ENCODE measurements around the gene GDPD5. TPM values are rescaled to one million over a fixed set of nuclear protein-coding genes. Genes with fewer than 3 reads are reported as not detected.
A peak's percentile ranks its signal among the peaks of the same experiment; 100 is the strongest.

GDPD5 gene
- total RNA-seq, 2 experiments from 2014 or later, result 26.5 to 32.0 TPM

DNA sequence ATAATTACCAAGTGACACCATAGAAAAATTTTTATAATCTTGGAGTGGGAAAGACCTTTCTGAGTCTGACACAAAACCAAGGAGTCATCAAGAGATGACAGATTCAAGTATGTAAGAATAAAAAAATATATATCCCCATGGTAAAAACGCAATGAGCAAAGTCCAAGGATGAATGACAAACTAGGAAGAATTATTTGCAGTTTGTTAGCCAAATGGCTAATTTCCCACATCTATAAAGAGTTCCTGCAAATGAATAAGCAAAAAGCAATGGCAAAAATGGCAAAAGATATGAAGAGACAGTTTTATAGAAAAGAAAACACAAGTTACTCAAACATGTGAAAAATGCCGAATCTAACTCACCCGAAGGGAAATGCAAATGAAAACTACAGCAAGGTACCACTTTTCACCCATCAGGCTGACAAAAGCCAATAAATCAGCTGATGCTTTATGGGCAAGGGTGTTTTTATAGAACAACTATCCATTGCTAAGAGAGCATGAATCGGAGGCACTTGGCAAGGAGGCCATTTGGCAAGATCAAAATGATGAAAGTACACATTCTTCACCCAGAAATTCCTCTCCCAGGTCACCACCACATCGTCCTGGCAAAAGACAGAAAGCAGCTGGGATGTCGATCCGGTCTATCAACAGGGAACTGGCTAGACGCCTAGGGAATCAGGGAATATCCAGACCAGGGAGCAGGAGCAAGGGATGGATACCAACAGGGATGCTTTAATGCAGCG, 71.7 kb downstream of the GDPD5 start:
- H3K27ac Mint-ChIP-seq, result no peak overlapping the region
- POLR2A ChIA-PET, result no interaction called here
- no peak overlapping the region for H3K4me3 Mint-ChIP-seq
- H3K27me3 Mint-ChIP-seq, result no peaks in the 10 kb centered on the region
- no peak for DNase-seq
- no peaks in the 10 kb centered on the region for H3K9me3 Mint-ChIP-seq
- intact Hi-C loops (cut with micrococcal nuclease), result no loop called here
- H3K4me1 Mint-ChIP-seq (ENCODE audit: low read depth), result no peaks in the 10 kb centered on the region
- CTCF ChIA-PET, result interaction anchor here (1.1 to 1.9 kb wide), 3 partner anchors 9 to 69 kb away, joined by 3 to 5 read pairs (median 4); no protein-coding TSS in a partner anchor
- H3K36me3 Mint-ChIP-seq, result peaks cover 5% of the 10 kb centered on the region

DNA sequence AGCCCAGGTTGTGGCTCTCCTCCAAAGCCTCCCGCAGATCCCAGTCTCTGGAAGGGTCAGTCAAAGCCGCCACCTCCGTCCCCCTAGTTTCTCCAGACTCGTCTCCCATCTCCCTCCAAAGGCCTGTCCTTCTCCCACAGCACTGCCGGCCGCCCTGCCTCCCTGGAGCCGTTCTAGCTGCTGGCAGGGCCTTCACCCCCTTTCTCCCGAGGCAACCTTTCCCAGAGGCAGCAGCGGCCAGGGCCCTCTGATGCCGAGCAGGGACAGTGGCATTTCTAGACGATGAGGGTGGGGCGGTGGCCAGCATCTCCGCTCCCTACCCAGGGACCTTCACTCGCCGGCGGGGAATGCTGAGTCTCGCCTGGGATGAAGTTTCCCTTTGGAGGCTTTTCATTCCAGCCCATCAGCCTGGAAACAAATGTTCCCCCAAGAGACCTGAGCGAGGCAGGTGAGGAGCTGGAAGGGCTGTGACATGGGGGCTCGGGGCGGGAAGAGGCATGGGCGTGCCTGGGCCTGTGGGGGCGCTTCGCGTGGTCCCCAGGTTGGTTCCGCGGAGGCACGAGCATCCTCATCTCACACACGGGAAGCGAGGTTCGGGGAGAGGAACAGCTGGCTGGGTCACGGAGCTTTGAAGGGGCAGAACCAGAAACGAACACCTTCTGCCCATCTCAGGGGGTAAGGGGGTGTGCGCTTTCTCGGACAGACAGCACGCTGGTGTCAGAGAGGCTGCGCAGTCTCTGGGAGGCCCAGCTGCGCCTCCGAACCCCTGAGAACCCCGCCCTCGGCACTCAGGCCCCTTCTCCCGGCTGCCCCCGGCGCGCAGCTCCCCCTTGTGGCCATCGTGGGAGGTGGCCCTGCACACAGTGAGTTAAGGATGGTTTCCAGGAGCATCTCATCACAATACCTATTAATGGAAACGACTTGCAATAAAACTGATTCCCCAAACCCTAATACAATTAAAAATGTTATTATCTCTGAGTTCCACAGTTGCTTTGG, 74.6 kb downstream of the GDPD5 start:
- POLR2A ChIA-PET, result no interaction called here
- Mint-ChIP-seq H3K36me3 (peaks cover 5% of the 10 kb centered on the region), H3K27ac (no peak overlapping the region), H3K4me3 (no peak overlapping the region), H3K9me3 (no peaks in the 10 kb centered on the region), H3K4me1 (ENCODE audit: low read depth) (no peaks in the 10 kb centered on the region), H3K27me3 (no peaks in the 10 kb centered on the region)
- DNase-seq, result peak; percentile 59
- intact Hi-C loops (cut with micrococcal nuclease), result no loop called here
- CTCF ChIA-PET, result interaction anchor here (0.5 to 3.1 kb wide), 16 partner anchors 10 to 110 kb away, joined by 3 to 31 read pairs (median 4); partner anchors contain the start of gene GDPD5

DNA sequence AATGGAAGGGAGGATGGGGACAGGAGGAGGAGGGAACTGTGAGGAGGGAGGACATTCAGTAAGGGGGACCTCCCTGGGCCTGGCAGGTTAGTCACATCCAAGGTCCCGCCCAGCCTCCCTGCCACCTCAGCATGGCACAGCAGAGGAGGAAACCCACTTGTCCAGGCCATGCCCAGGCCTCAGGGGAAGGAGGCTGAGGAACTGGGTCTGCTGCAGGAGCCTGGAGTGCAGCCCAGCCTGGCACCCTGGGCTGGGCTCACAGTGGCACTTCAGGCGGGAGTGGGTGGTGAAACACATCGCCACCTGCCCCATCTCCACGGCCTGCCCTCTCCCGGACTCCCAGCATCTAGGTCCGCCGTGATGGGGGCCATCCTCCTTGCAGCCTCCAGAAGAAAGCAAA, 75.5 kb downstream of the GDPD5 start:
- POLR2A ChIA-PET, result no interaction called here
- Mint-ChIP-seq H3K27ac (no peak overlapping the region), H3K9me3 (no peaks in the 10 kb centered on the region), H3K4me1 (ENCODE audit: low read depth) (no peaks in the 10 kb centered on the region), H3K4me3 (no peak overlapping the region), H3K36me3 (peaks cover 5% of the 10 kb centered on the region), H3K27me3 (no peaks in the 10 kb centered on the region)
- CTCF ChIA-PET, result interaction anchor here (1.2 to 3.1 kb wide), 7 partner anchors 9 to 111 kb away, joined by 3 to 31 read pairs (median 4); no protein-coding TSS in a partner anchor
- intact Hi-C loops (cut with micrococcal nuclease), result no loop called here
- no peak for DNase-seq

DNA sequence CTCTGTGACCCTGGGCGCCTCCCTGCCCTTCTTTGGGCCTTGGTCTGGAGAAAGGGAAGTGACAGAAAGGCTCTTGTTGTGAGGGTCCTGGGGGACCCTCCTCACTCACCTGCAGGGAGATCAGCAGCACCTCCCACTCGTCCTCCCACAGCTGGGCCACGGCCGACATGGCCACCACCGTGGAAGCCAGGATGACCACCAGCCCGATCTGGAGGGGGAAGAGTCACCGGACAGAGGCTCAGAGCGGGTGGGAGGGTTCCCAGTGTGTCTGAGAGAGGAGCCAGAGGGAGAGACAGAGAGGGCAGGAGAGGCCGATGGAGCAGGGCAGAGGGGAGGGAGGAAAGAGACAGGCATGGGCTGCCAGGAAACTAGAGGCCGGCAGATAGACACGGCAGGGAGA, 76.0 kb downstream of the GDPD5 start:
- Mint-ChIP-seq H3K4me3 (no peak overlapping the region), H3K36me3 (peaks cover 5% of the 10 kb centered on the region), H3K9me3 (no peaks in the 10 kb centered on the region), H3K4me1 (ENCODE audit: low read depth) (no peaks in the 10 kb centered on the region), H3K27ac (no peak overlapping the region), H3K27me3 (no peaks in the 10 kb centered on the region)
- intact Hi-C loops (cut with micrococcal nuclease), result loop anchor here (5.0 kb wide), 1 partner anchor 62 kb away; no protein-coding TSS in a partner anchor
- POLR2A ChIA-PET, result no interaction called here
- CTCF ChIA-PET, result interaction anchor here (1.3 to 2.8 kb wide), 3 partner anchors 8 to 100 kb away, joined by 3 to 13 read pairs (median 4); no protein-coding TSS in a partner anchor
- no peak for DNase-seq

DNA sequence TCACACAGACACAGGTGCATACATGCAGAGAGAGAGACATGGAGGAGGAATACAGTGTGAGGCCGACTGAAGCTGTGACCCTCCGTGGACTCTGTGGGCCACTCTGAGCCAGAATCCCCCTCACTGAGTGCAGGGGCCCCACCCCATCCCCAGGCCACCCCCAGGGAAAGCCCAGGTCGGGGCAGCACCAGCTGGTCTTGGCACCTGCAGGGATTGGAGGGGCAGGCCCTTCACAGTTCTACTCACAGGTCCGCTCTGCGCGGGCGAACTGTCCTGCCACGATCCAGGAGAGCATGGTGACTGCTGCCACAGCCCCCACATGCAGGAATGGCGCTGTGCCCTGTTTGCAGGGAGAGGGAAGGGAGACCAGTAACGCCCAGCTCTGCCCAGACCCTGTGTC, 76.5 kb downstream of the GDPD5 start:
- Mint-ChIP-seq H3K4me1 (ENCODE audit: low read depth) (no peaks in the 10 kb centered on the region), H3K9me3 (no peaks in the 10 kb centered on the region), H3K27me3 (no peaks in the 10 kb centered on the region), H3K27ac (no peak overlapping the region), H3K36me3 (peaks cover 5% of the 10 kb centered on the region), H3K4me3 (no peak overlapping the region)
- ChIA-PET POLR2A (no interaction called here), CTCF (interaction anchor here (1.3 to 1.4 kb wide), 2 partner anchors 80 to 100 kb away, joined by 3 to 4 read pairs; no protein-coding TSS in a partner anchor)
- no peak for DNase-seq
- intact Hi-C loops (cut with micrococcal nuclease), result loop anchor here (5.0 kb wide), 1 partner anchor 62 kb away; no protein-coding TSS in a partner anchor

DNA sequence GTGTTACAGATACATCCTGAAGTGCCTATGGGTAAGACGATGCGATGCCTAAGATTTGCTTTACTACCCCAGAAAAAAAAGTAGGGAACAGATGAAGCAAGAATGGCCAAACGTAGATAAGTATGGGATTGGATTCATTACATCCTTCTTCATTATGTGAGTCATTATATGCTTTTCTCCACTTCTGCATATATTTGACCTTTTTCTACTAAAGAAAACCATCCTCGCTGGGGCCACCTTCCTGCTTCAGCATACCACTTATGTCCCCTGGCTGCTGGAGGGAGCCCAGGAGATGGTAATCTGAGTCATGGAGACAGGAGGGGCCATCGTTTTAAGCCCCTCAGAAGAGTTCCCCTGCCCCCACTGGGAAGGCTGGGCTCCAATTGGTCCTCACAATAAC, 78.3 kb downstream of the GDPD5 start:
- Mint-ChIP-seq H3K27ac (no peak overlapping the region), H3K4me3 (no peak overlapping the region), H3K4me1 (ENCODE audit: low read depth) (no peaks in the 10 kb centered on the region), H3K36me3 (peaks cover 3% of the 10 kb centered on the region), H3K9me3 (no peaks in the 10 kb centered on the region), H3K27me3 (no peaks in the 10 kb centered on the region)
- no peak for DNase-seq
- intact Hi-C loops (cut with micrococcal nuclease), result loop anchor here (5.0 kb wide), 1 partner anchor 60 kb away; no protein-coding TSS in a partner anchor
- POLR2A ChIA-PET, result no interaction called here
- CTCF ChIA-PET, result interaction anchor here (5.0 kb wide), 1 partner anchor 83 kb away, joined by 171 read pairs; no protein-coding TSS in a partner anchor

DNA sequence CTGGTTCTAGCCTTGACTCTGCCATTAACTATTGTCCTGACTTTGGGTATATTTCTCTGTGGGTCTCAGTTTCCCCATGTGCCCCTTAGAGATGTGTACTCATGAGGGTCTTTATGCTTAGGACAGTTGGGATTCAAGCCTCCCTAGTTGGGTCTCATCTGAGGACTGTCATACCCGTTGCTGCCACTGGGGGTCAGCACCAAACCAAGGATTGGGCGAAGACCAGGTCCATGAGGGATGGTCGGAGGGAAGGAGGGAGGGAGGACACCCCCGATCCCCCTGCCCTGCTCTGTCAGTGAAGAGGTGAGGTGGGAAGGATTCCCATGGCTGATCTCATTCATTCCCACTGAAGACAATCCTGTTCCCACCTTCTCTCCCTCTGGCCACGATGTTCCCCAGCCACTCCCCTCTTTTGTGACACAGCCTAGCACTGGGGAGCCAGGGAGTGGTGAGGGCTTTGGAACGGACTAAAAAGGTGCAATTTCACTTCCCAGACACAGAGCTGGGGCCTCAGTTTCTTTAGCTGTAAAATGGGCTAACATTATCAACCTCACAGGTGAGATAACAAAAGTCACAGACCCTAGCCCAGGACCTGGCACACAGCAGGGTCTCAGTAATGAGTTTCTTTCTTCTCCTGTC, 80.3 kb downstream of the GDPD5 start:
- POLR2A ChIA-PET, result no interaction called here
- Mint-ChIP-seq H3K9me3 (no peaks in the 10 kb centered on the region), H3K27ac (no peak overlapping the region), H3K36me3 (no peaks in the 10 kb centered on the region), H3K4me1 (ENCODE audit: low read depth) (no peaks in the 10 kb centered on the region), H3K27me3 (no peaks in the 10 kb centered on the region), H3K4me3 (no peak overlapping the region)
- CTCF ChIA-PET, result interaction anchor here (0.7 to 5.0 kb wide), 27 partner anchors 10 to 145 kb away, joined by 3 to 171 read pairs (median 4); partner anchors contain the start of gene GDPD5
- intact Hi-C loops (cut with micrococcal nuclease), result loop anchor here (1.0 to 5.0 kb wide), 2 partner anchors 58 to 87 kb away; no protein-coding TSS in a partner anchor
- DNase-seq, result peak; percentile 80

DNA sequence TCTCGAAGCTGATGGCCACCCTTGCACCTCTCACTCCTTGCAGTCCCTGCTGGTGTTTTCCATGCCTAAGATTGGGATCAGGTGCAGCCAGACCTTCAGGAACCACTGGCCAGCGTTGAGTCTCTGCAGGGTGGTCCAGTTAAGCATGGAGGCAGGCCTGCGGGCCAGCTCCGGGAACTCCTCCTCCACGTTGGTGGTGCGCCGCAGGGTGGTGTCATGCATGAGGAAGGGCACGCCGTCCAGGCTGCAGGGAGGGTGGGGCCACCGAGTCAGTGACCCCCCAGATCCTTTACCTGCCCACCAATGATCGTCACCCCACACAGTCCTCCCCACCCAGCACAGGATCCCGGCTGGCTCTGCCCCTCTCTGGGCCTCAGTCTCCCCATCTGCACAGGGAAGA, 82.7 kb downstream of the GDPD5 start:
- POLR2A ChIA-PET, result no interaction called here
- H3K36me3 Mint-ChIP-seq, result no peaks in the 10 kb centered on the region
- intact Hi-C loops (cut with micrococcal nuclease), result no loop called here

DNA sequence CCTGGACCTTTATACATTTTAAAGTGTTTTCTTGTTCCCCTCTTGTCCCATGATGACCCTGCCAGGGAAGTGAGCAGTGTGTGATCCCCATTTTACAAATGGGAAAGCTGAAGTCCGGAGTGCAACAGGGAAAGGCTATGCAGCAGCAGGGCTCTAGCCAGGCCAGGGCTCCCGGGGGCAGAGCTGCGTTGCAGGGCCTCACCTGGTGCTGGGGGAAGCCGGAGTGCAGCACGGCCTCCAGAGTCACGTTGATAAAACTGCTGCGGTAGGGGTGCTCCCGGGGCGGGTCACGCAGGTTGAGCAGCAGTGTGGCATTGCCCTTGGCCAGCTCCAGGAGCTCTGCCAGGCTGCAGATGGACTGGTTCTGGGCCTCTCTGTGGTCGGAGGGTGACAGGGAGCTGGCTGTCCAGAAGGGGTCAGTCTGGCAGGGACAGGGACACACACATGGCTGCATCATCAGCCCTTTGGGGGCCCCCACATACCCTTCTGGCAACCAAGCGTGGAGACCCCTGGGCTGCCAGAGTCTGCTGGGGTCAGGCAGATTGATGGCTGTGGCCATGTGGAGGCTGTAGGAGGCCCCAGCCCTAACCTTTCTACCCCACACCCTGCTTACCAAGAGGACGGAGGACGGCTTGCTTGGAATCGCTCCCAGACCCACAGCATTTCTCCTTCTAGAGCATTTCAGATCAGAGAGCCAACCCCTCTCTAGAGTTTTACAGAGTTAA, 83.4 kb downstream of the GDPD5 start:
- DNase-seq, result no peak
- POLR2A ChIA-PET, result no interaction called here
- Mint-ChIP-seq H3K4me1 (ENCODE audit: low read depth) (no peaks in the 10 kb centered on the region), H3K9me3 (no peaks in the 10 kb centered on the region), H3K36me3 (no peaks in the 10 kb centered on the region), H3K27ac (no peak overlapping the region), H3K27me3 (no peaks in the 10 kb centered on the region), H3K4me3 (no peak overlapping the region)
- intact Hi-C loops (cut with micrococcal nuclease), result no loop called here
- CTCF ChIA-PET, result interaction anchor here (3.2 to 5.0 kb wide), 2 partner anchors 9 to 89 kb away, joined by 13 to 171 read pairs; no protein-coding TSS in a partner anchor

More for the DNA sequence above, 82.7 kb downstream of the GDPD5 start:
- H3K27me3 Mint-ChIP-seq, result no peaks in the 10 kb centered on the region
- no peaks in the 10 kb centered on the region for H3K9me3 Mint-ChIP-seq
- CTCF ChIA-PET, result interaction anchor here (2.6 to 5.0 kb wide), 4 partner anchors 8 to 135 kb away, joined by 13 to 171 read pairs (median 20); partner anchors contain the start of gene GDPD5
- no peaks in the 10 kb centered on the region for H3K4me1 Mint-ChIP-seq (ENCODE audit: low read depth)
- no peak for DNase-seq
- H3K27ac Mint-ChIP-seq, result no peak overlapping the region
- no peak overlapping the region for H3K4me3 Mint-ChIP-seq

DNA sequence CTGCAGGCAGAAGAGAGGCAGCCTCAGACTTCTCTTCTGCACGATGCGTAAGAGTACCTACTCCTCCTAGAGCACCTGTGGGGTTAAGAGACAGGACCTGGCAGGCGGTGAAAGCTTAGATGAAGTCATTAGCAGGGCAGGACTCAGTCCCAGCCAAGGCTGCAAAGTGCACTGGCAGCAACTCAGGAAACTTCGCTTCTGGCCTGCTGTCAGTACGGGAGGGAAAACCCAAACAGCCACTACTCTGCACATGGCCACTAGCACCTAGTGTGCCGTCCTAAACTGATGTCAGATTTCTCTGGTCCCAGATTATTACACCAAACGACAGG, 84.0 kb downstream of the GDPD5 start:
- no peaks in the 10 kb centered on the region for H3K4me1 Mint-ChIP-seq (ENCODE audit: low read depth)
- H3K9me3 Mint-ChIP-seq, result no peaks in the 10 kb centered on the region
- H3K36me3 Mint-ChIP-seq, result no peaks in the 10 kb centered on the region
- H3K27ac Mint-ChIP-seq, result no peak overlapping the region
- POLR2A ChIA-PET, result no interaction called here
- no peak overlapping the region for H3K4me3 Mint-ChIP-seq
- CTCF ChIA-PET, result interaction anchor here (3.2 kb wide), 1 partner anchor 9 kb away, joined by 13 read pairs; no protein-coding TSS in a partner anchor
- intact Hi-C loops (cut with micrococcal nuclease), result no loop called here
- DNase-seq, result no peak
- H3K27me3 Mint-ChIP-seq, result no peaks in the 10 kb centered on the region
